GM13977 (cell line): ENCODE data around the gene TFIP11.

Experiments
- DNase-seq: peaks from one replicate; pipeline ENCODE4 v3.0.0; 2012; ENCODE audit warnings: low spot score
- CTCF ChIP-seq: IDR thresholded peaks from 2 replicates; pipeline ENCODE4 v1.5.1; 2012; ENCODE audit warnings: mild to moderate bottlenecking, control low read depth; ENCODE audit not compliant: insufficient read depth; ENCODE audit errors: extremely low read depth, missing control alignments
- in situ Hi-C: fragments of 300-500 bp; cut with MboI; formaldehyde crosslinking; loops from one replicate; pipeline ENCODE4 v1.12.0; 2022; ENCODE audit warnings: low sequenced_read_pairs, low pct_unique_long_range_greater_than_20kb, mixed read lengths, inconsistent platforms; ENCODE audit not compliant: unreplicated experiment

The TFIP11 gene

GRCh38 chr22:26514419-26515161 lies 2.3 kb upstream of the TFIP11 start:
- no peak for DNase-seq
- in situ Hi-C loops, result no loop called here
- TF ChIP-seq CTCF, result no peak

- DNase-seq, result no peak
- in situ Hi-C loops, result no loop called here
- TF ChIP-seq CTCF, result no peak
Observed at GRCh38 chr22:26513838-26514237, 1.6 kb upstream of the TFIP11 start.

GRCh38 chr22:26508148-26508547 lies 4.1 kb downstream of the TFIP11 start:
- DNase-seq, result no peak
- in situ Hi-C loops, result no loop called here
- TF ChIP-seq CTCF, result no peak

- no peak for TF ChIP-seq CTCF
- no peak for DNase-seq
- in situ Hi-C loops, result no loop called here
Observed at GRCh38 chr22:26503758-26504157, 8.5 kb downstream of the TFIP11 start.

- in situ Hi-C loops, result no loop called here
- TF ChIP-seq CTCF, result peak; percentile 71
- DNase-seq, result peak; percentile 73
Observed at GRCh38 chr22:26502688-26503561, 9.3 kb downstream of the TFIP11 start.

- in situ Hi-C loops, result no loop called here
- DNase-seq, result no peak
- no peak for TF ChIP-seq CTCF
Observed at GRCh38 chr22:26501996-26502395, 10.3 kb downstream of the TFIP11 start.
